HG03469 (cell line): ENCODE results near the gene NT5DC3.

Source experiments
- ATAC-seq: cut with Tn5 transposase; IDR thresholded peaks from one replicate; pipeline ENCODE4 v1.9.1; 2021; ENCODE audit warnings: mild to moderate bottlenecking, moderate library complexity, moderate number of reproducible peaks; ENCODE audit not compliant: unreplicated experiment

The NT5DC3 gene

GRCh38 chr12:103833095-103833775 lies 7.8 kb downstream of the NT5DC3 start:
- no peak for ATAC-seq

- no peak for ATAC-seq
Measured at GRCh38 chr12:103832048-103832997, 8.7 kb downstream of the NT5DC3 start.

GRCh38 chr12:103830730-103831320 lies 10.2 kb downstream of the NT5DC3 start:
- ATAC-seq: no peak

GRCh38 chr12:103830025-103830725 lies 10.9 kb downstream of the NT5DC3 start:
- no peak for ATAC-seq

- no peak for ATAC-seq
Measured at GRCh38 chr12:103829092-103829491, 11.9 kb downstream of the NT5DC3 start.

GRCh38 chr12:103827911-103828391 lies 13.1 kb downstream of the NT5DC3 start:
- no peak for ATAC-seq

- no peak for ATAC-seq
Measured at GRCh38 chr12:103824845-103825244, 16.2 kb downstream of the NT5DC3 start.

GRCh38 chr12:103824290-103824689 lies 16.7 kb downstream of the NT5DC3 start:
- ATAC-seq: no peak

GRCh38 chr12:103823871-103824270 lies 17.2 kb downstream of the NT5DC3 start:
- no peak for ATAC-seq

GRCh38 chr12:103821773-103822172 lies 19.3 kb downstream of the NT5DC3 start:
- ATAC-seq: no peak

- no peak for ATAC-seq
Measured at GRCh38 chr12:103820881-103821489, 20.0 kb downstream of the NT5DC3 start.

- no peak for ATAC-seq
Measured at GRCh38 chr12:103820361-103820760, 20.7 kb downstream of the NT5DC3 start.

- no peak for ATAC-seq
Measured at GRCh38 chr12:103819892-103820291, 21.1 kb downstream of the NT5DC3 start.

- ATAC-seq: no peak
Measured at GRCh38 chr12:103819312-103819711, 21.7 kb downstream of the NT5DC3 start.

- no peak for ATAC-seq
Measured at GRCh38 chr12:103817791-103818190, 23.2 kb downstream of the NT5DC3 start.

GRCh38 chr12:103816663-103817062 lies 24.4 kb downstream of the NT5DC3 start:
- no peak for ATAC-seq

GRCh38 chr12:103814436-103814835 lies 26.6 kb downstream of the NT5DC3 start:
- ATAC-seq: no peak

- no peak for ATAC-seq
Measured at GRCh38 chr12:103813949-103814348, 27.1 kb downstream of the NT5DC3 start.

- no peak for ATAC-seq
Measured at GRCh38 chr12:103813426-103813825, 27.6 kb downstream of the NT5DC3 start.

- ATAC-seq: no peak
Measured at GRCh38 chr12:103812789-103813188, 28.2 kb downstream of the NT5DC3 start.
